OCI-LY3 (cell line): Measurements from ENCODE around the gene CACNA1C.

Experiments
- EZH2phosphoT487 ChIP-seq: fragments of 200-600 bp; shearing (Covaris generic); IDR thresholded peaks from 2 replicates; pipeline ENCODE4 v1.6.1; 2018; ENCODE audit warnings: antibody characterized with exemption, mixed run types, low read depth
- TF ChIP-seq, protein P1 (sequence below): fragments of 200-600, 300-600 bp; sonication (generic); IDR thresholded peaks from 2 replicates; pipeline ENCODE4 v1.5.1; 2014; ENCODE audit warnings: antibody characterized with exemption, low read length, low read depth

DNA sequence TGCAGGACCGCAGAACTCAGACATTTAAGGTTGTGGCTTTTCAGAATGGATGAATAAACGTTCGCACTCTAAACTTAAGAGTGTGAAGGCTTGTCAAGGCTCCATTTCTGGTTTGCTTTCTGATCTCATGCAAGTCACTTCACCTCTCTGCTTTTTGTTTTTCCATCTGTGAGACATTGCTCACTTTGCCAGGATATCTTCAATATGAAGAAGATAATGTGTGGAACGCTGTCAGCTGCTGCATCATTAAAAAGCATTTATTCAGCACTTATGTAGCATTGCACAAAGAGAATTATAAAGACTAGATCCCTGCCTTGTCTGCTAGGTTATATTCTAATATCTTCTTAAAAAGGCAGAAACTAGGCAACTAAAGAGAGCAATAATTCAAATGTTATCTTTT is 172.2 kb downstream of the CACNA1C start:
- TF ChIP-seq, protein P1, sequence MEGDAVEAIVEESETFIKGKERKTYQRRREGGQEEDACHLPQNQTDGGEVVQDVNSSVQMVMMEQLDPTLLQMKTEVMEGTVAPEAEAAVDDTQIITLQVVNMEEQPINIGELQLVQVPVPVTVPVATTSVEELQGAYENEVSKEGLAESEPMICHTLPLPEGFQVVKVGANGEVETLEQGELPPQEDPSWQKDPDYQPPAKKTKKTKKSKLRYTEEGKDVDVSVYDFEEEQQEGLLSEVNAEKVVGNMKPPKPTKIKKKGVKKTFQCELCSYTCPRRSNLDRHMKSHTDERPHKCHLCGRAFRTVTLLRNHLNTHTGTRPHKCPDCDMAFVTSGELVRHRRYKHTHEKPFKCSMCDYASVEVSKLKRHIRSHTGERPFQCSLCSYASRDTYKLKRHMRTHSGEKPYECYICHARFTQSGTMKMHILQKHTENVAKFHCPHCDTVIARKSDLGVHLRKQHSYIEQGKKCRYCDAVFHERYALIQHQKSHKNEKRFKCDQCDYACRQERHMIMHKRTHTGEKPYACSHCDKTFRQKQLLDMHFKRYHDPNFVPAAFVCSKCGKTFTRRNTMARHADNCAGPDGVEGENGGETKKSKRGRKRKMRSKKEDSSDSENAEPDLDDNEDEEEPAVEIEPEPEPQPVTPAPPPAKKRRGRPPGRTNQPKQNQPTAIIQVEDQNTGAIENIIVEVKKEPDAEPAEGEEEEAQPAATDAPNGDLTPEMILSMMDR, result no peak
- TF ChIP-seq EZH2phosphoT487, result no peak
